ENCODE data around the gene KDM2A. TPM values are rescaled to one million over a fixed set of nuclear protein-coding genes. Genes with fewer than 3 reads are reported as not detected.
A peak's percentile ranks its signal among the peaks of the same experiment; 100 is the strongest.

KDM2A gene
- total and polyA plus RNA-seq, 4 donors = 30.6 to 102 (median 63.2) TPM

DNA sequence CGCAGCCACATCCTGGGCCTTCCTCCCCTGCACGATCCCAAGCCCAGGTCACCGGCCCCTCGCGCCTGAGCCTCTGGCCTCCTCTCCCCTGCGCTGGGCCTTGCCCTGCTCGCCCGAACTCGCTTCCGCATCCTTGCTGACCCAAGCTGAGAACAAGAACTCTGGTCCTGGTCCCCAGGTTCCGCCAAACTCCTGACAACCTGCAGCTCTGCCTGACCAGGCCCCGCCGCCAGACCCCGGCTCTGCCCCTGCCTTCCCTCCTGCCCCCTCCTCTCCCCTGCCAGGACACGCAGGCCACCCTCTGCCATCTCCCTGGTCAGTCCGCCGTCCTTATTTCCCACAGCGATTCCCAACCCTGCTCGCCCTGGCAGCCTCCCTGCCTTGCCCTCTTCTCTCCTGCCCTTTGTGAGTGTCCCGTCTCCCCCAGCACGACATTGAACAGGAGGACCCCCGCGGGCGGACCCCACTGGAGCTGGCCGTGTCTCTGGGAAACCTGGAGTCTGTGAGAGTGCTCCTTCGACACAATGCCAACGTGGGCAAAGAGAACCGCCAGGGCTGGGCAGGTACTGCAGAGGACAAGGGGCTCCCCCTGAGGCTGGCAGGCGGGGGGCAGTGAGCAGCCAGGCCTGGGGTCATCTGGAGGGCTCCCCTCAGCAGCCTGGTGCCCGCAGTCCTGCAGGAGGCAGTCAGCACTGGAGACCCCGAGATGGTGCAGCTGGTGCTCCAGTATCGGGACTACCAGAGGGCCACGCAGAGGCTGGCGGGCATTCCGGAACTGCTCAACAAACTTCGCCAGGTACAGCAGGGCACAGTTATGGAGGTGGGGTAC lies 170.8 kb downstream of the KDM2A start:
- Histone ChIP-seq H3K9me3 (ENCODE audit: control insufficient read depth in 4 of 4, insufficient read depth in 3 of 4, low read length in 3 of 4) (no peaks in the 10 kb centered on the region), H3K4me1 (ENCODE audit: control insufficient read depth in 5 of 5, insufficient read depth in 5 of 5, low read length in 5 of 5) (peaks cover 0 to 31% (median 9%) of the 10 kb centered on the region in 5 donors), H3K36me3 (ENCODE audit: control insufficient read depth in 4 of 4, insufficient read depth in 4 of 4, low read length in 4 of 4) (peaks cover 0 to 37% (median 30%) of the 10 kb centered on the region in 4 donors), H3K27ac (ENCODE audit: low read depth in 1 of 2, low read length in 1 of 2) (peak overlapping the region in 1 of 2 donors; percentile 24), H3K9ac (ENCODE audit: insufficient read depth in 1 of 2, low read length in 2 of 2) (peak overlapping the region in 1 of 2 donors; percentile 28), H3K4me3 (peak overlapping the region; percentile 72), H3K27me3 (ENCODE audit: control insufficient read depth in 3 of 3, insufficient read depth in 3 of 3, low read length in 2 of 3) (no peaks in the 10 kb centered on the region)
- ATAC-seq (ENCODE audit: insufficient read depth, low FRiP score) = no peak
- DNase-seq = no peak
- TF ChIP-seq, protein P1, sequence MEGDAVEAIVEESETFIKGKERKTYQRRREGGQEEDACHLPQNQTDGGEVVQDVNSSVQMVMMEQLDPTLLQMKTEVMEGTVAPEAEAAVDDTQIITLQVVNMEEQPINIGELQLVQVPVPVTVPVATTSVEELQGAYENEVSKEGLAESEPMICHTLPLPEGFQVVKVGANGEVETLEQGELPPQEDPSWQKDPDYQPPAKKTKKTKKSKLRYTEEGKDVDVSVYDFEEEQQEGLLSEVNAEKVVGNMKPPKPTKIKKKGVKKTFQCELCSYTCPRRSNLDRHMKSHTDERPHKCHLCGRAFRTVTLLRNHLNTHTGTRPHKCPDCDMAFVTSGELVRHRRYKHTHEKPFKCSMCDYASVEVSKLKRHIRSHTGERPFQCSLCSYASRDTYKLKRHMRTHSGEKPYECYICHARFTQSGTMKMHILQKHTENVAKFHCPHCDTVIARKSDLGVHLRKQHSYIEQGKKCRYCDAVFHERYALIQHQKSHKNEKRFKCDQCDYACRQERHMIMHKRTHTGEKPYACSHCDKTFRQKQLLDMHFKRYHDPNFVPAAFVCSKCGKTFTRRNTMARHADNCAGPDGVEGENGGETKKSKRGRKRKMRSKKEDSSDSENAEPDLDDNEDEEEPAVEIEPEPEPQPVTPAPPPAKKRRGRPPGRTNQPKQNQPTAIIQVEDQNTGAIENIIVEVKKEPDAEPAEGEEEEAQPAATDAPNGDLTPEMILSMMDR (IDR thresholded peaks at IDR 0.05; ENCODE audit: control extremely low read depth, extremely low read depth) = no peak
- WGBS, 2 donors = 29 to 31% methylated on average over 30 to 36 of the region's 36 CpGs

GRCh38 chr11:67290801-67291200 lies 171.7 kb downstream of the KDM2A start:
- peaks cover 0 to 31% (median 9%) of the 10 kb centered on the region in 5 donors for H3K4me1 ChIP-seq (ENCODE audit: control insufficient read depth in 5 of 5, insufficient read depth in 5 of 5, low read length in 5 of 5)
- H3K4me3 ChIP-seq = no peak overlapping the region
- H3K27me3 ChIP-seq (ENCODE audit: control insufficient read depth in 3 of 3, insufficient read depth in 3 of 3, low read length in 2 of 3) = no peaks in the 10 kb centered on the region
- peak overlapping the region in 1 of 2 donors; percentile 24 for H3K27ac ChIP-seq (ENCODE audit: low read depth in 1 of 2, low read length in 1 of 2)
- DNase-seq = no peak
- peaks cover 0 to 41% (median 30%) of the 10 kb centered on the region in 4 donors for H3K36me3 ChIP-seq (ENCODE audit: control insufficient read depth in 4 of 4, insufficient read depth in 4 of 4, low read length in 4 of 4)
- TF ChIP-seq, protein P1 (IDR thresholded peaks at IDR 0.05; ENCODE audit: control extremely low read depth, extremely low read depth) = no peak
- ATAC-seq (ENCODE audit: insufficient read depth, low FRiP score) = no peak
- H3K9me3 ChIP-seq (ENCODE audit: control insufficient read depth in 4 of 4, insufficient read depth in 3 of 4, low read length in 3 of 4) = peaks cover 0 to 4% (median 0%) of the 10 kb centered on the region in 4 donors
- H3K9ac ChIP-seq (ENCODE audit: insufficient read depth in 1 of 2, low read length in 2 of 2) = no peak overlapping the region
- WGBS, 2 donors = 87 to 90% methylated on average over 7 of the region's 7 CpGs

DNA sequence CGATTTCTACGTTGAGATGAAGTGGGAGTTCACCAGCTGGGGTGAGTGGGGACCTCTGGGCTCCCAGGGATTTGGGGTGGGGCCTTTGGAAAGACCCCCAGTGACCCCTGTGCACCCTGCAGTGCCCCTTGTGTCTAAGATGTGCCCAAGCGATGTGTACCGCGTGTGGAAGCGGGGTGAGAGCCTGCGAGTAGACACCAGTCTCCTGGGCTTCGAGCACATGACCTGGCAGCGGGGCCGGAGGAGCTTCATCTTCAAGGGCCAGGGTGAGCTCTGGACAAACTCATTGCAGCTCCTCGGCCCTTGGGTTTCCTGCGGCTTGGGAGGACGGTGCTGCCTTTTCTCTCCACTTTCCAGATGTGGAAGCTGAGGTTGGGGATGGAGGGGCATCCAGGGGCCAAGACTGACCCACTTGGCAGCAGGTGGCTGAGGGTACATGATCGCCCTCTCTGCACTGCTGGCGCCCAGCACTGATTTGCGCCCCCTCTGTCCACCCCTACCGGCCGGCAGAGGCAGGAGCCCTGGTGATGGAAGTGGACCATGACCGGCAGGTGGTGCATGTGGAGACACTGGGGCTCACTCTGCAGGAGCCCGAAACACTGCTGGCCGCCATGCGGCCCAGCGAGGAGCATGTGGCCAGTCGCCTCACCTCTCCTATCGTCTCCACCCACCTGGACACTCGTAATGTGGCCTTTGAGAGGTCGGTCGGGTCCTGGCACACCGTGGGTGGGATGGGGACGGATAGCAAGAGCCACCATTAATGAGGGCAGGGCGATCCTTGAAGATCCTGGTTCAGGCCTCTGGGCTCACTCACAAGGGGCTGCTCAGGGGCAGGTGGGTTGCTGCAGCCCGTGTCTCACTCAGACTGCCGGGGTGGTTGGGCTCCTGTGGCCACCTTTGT lies 172.7 kb downstream of the KDM2A start:
- H3K4me1 ChIP-seq (ENCODE audit: control insufficient read depth in 5 of 5, insufficient read depth in 5 of 5, low read length in 5 of 5) = peaks cover 0 to 31% (median 9%) of the 10 kb centered on the region in 5 donors
- ATAC-seq (ENCODE audit: insufficient read depth, low FRiP score) (no peak), DNase-seq (no peak)
- no peaks in the 10 kb centered on the region for H3K27me3 ChIP-seq (ENCODE audit: control insufficient read depth in 3 of 3, insufficient read depth in 3 of 3, low read length in 2 of 3)
- H3K9ac ChIP-seq (ENCODE audit: insufficient read depth in 1 of 2, low read length in 2 of 2) = no peak overlapping the region
- WGBS, 2 donors = 93 to 95% methylated on average over 33 of the region's 33 CpGs
- H3K4me3 ChIP-seq = no peak overlapping the region
- peak overlapping the region in 1 of 2 donors; percentile 17 for H3K27ac ChIP-seq (ENCODE audit: low read depth in 1 of 2, low read length in 1 of 2)
- H3K9me3 ChIP-seq (ENCODE audit: control insufficient read depth in 4 of 4, insufficient read depth in 3 of 4, low read length in 3 of 4) = peaks cover 0 to 4% (median 0%) of the 10 kb centered on the region in 4 donors
- peaks cover 0 to 40% (median 28%) of the 10 kb centered on the region in 4 donors for H3K36me3 ChIP-seq (ENCODE audit: control insufficient read depth in 4 of 4, insufficient read depth in 4 of 4, low read length in 4 of 4)
- TF ChIP-seq, protein P1 (IDR thresholded peaks at IDR 0.05; ENCODE audit: control extremely low read depth, extremely low read depth) = no peak
